ENCODE data around the gene PGM3.

Gene PGM3
- long read RNA-seq, full-length matches to known transcripts, result 104 of 136 reads
- long read RNA-seq, partial matches to known transcripts, result 3 of 136 reads
- long read RNA-seq, other reads (novel, unspliced or antisense), result 29 of 136 reads

GRCh38 chr6:83192871-83193746, at the start of gene PGM3, which contains the start of gene RWDD2A:
Gene PGM3 (minus strand): TSS chr6:83193265. CDS start chr6:83191012, 2,253 bp downstream.
Gene RWDD2A (plus strand): TSS chr6:83193357. CDS start chr6:83194452, 1,095 bp downstream.
- no peaks in the 10 kb centered on the region for H3K27me3 ChIP-seq (ENCODE audit: insufficient read depth, poor library complexity, severe bottlenecking)
- TF ChIP-seq CTCF (IDR thresholded peaks at IDR 0.05; ENCODE audit: insufficient read depth, low read length) (no peak), SPI1 (IDR thresholded peaks at IDR 0.05; ENCODE audit: borderline replicate concordance, low read depth) (peak; percentile 58; the same call in 1 of the 2 replicates), POLR2AphosphoS5 (IDR thresholded peaks at IDR 0.05; ENCODE audit: low read depth) (peak; percentile 69), GABPA (IDR thresholded peaks at IDR 0.05; ENCODE audit: low read depth) (no peak)
- TF ChIP-seq, protein P1, sequence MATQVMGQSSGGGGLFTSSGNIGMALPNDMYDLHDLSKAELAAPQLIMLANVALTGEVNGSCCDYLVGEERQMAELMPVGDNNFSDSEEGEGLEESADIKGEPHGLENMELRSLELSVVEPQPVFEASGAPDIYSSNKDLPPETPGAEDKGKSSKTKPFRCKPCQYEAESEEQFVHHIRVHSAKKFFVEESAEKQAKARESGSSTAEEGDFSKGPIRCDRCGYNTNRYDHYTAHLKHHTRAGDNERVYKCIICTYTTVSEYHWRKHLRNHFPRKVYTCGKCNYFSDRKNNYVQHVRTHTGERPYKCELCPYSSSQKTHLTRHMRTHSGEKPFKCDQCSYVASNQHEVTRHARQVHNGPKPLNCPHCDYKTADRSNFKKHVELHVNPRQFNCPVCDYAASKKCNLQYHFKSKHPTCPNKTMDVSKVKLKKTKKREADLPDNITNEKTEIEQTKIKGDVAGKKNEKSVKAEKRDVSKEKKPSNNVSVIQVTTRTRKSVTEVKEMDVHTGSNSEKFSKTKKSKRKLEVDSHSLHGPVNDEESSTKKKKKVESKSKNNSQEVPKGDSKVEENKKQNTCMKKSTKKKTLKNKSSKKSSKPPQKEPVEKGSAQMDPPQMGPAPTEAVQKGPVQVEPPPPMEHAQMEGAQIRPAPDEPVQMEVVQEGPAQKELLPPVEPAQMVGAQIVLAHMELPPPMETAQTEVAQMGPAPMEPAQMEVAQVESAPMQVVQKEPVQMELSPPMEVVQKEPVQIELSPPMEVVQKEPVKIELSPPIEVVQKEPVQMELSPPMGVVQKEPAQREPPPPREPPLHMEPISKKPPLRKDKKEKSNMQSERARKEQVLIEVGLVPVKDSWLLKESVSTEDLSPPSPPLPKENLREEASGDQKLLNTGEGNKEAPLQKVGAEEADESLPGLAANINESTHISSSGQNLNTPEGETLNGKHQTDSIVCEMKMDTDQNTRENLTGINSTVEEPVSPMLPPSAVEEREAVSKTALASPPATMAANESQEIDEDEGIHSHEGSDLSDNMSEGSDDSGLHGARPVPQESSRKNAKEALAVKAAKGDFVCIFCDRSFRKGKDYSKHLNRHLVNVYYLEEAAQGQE (IDR thresholded peaks at IDR 0.05; ENCODE audit: insufficient replicate concordance, low read depth), result no peak
- H3K27ac ChIP-seq (replicated peaks), result peak within 1 kb of the TSS; percentile 59
- peak within 1 kb of the TSS; percentile 79 for H3K4me3 ChIP-seq (replicated peaks; ENCODE audit: insufficient read depth, low read length)
- DNase-seq (ENCODE audit: low read depth in 1 of 2, low spot score in 1 of 2), result peak; percentile 60 to 85

GRCh38 chr6:83231146-83231545, 38.1 kb upstream of the PGM3 start:
- no peak overlapping the region for H3K4me3 ChIP-seq (replicated peaks; ENCODE audit: insufficient read depth, low read length)
- no peak overlapping the region for H3K27ac ChIP-seq (replicated peaks)
- TF ChIP-seq CTCF (IDR thresholded peaks at IDR 0.05; ENCODE audit: insufficient read depth, low read length), result no peak
- TF ChIP-seq POLR2AphosphoS5 (IDR thresholded peaks at IDR 0.05; ENCODE audit: low read depth), result no peak
- no peak for TF ChIP-seq SPI1 (IDR thresholded peaks at IDR 0.05; ENCODE audit: borderline replicate concordance, low read depth)
- TF ChIP-seq, protein P1 (IDR thresholded peaks at IDR 0.05; ENCODE audit: insufficient replicate concordance, low read depth), result no peak
- TF ChIP-seq GABPA (IDR thresholded peaks at IDR 0.05; ENCODE audit: low read depth), result no peak
- no peaks in the 10 kb centered on the region for H3K27me3 ChIP-seq (ENCODE audit: insufficient read depth, poor library complexity, severe bottlenecking)
- no peak for DNase-seq (ENCODE audit: low read depth in 1 of 2, low spot score in 1 of 2)

GRCh38 chr6:83226517-83226916, 33.5 kb upstream of the PGM3 start:
- H3K4me3 ChIP-seq (replicated peaks; ENCODE audit: insufficient read depth, low read length), result no peak overlapping the region
- TF ChIP-seq, protein P1 (IDR thresholded peaks at IDR 0.05; ENCODE audit: insufficient replicate concordance, low read depth), result no peak
- TF ChIP-seq GABPA (IDR thresholded peaks at IDR 0.05; ENCODE audit: low read depth) (no peak), CTCF (IDR thresholded peaks at IDR 0.05; ENCODE audit: insufficient read depth, low read length) (no peak), SPI1 (IDR thresholded peaks at IDR 0.05; ENCODE audit: borderline replicate concordance, low read depth) (no peak), POLR2AphosphoS5 (IDR thresholded peaks at IDR 0.05; ENCODE audit: low read depth) (no peak)
- DNase-seq (ENCODE audit: low read depth in 1 of 2, low spot score in 1 of 2), result no peak
- H3K27ac ChIP-seq (replicated peaks), result no peak overlapping the region
- no peaks in the 10 kb centered on the region for H3K27me3 ChIP-seq (ENCODE audit: insufficient read depth, poor library complexity, severe bottlenecking)

Data from HL-60 (cell line).